DMS79 (cell line): ENCODE measurements around the gene OR2A25.

Experiments
- DNase-seq: peaks from one replicate; lab custom pipeline; 2025; lab: John Stamatoyannopoulos, UW

The OR2A25 gene

GRCh38 chr7:144074374-144074773 is 4.8 kb downstream of the OR2A25 start:
- no peak for DNase-seq

GRCh38 chr7:144085978-144086377 is 16.4 kb downstream of the OR2A25 start, which contains the start of gene OR2A12:
OR2A12 (plus strand) TSS chr7:144086278; CDS start chr7:144095108, 8,830 bp downstream.
- DNase-seq, result no peak

- no peak for DNase-seq
These were observed 17.1 kb downstream of the OR2A25 start for GRCh38 chr7:144086730-144087129.

GRCh38 chr7:144087230-144087629 is 17.6 kb downstream of the OR2A25 start:
- DNase-seq, result no peak

GRCh38 chr7:144090667-144091066 is 21.1 kb downstream of the OR2A25 start:
- DNase-seq, result no peak

- DNase-seq, result no peak
These were observed 29.2 kb downstream of the OR2A25 start for GRCh38 chr7:144098776-144099175.

GRCh38 chr7:144100607-144101006 is 31.0 kb downstream of the OR2A25 start:
- DNase-seq, result no peak

- peak; percentile 71 for DNase-seq
These were observed 32.4 kb downstream of the OR2A25 start for GRCh38 chr7:144102041-144102440.

GRCh38 chr7:144105211-144105610 is 35.6 kb downstream of the OR2A25 start:
- DNase-seq, result no peak

GRCh38 chr7:144109283-144109682 is 39.7 kb downstream of the OR2A25 start, which contains the start of gene OR2A2:
OR2A2 (plus strand) TSS chr7:144109583; CDS start chr7:144109583, 0 bp downstream.
- no peak for DNase-seq

- DNase-seq, result no peak
These were observed 40.7 kb downstream of the OR2A25 start for GRCh38 chr7:144110272-144110671.

GRCh38 chr7:144113651-144114050 is 44.0 kb downstream of the OR2A25 start:
- no peak for DNase-seq

- no peak for DNase-seq
These were observed 48.7 kb downstream of the OR2A25 start for GRCh38 chr7:144118341-144118740.

GRCh38 chr7:144122876-144123275 is 53.3 kb downstream of the OR2A25 start, which contains the start of gene OR2A14:
OR2A14 (plus strand) TSS chr7:144123176; CDS start chr7:144129113, 5,937 bp downstream.
- no peak for DNase-seq
